ENCODE results near the gene GALNT15. TPM values are rescaled to one million over a fixed set of nuclear protein-coding genes. Genes with fewer than 3 reads are reported as not detected.

The GALNT15 gene
- total and polyA plus RNA-seq, 2 of the 4 experiments (the other 2 are of a cell fraction) = 12.8 to 19.7 TPM

DNA sequence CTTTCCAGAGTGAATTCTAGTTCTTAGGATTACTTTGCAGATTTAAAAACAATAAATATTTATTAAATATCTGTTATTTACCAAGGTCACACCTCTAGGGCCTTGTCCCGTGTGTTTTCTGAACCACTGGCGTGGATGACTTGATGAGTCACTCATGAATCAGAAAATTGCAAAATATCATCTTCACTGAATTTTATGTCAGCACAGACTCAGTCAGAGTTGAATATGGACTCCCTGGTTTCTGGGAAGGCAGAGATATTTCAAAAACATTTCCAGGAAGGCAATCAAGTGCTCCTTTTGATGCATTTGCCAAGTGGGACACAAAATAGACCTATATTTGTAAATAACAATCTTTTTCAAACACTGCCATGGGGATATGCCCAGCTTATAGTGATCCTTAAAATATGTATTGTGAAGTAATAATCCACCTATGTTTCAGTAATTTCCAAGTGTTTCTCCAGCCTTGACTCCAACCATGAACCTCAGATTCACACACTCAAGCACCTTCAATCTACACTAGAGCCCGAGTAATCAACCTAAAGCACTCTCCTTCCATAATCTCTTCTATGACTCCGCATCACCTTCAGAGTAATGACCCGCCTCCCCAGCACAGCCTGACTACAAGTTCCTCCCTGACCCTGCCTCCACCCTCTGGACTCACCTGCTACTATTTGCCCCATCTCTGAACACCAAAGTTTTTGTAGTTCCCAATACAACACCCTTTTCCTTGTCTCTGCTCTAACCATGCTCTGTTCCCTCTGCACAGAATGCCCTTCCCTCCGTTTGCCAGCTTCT, 65.9 kb downstream of the GALNT15 start (continued):
- TF ChIP-seq MAZ (IDR thresholded peaks at IDR 0.05; ENCODE audit: borderline replicate concordance, low read depth, low read length) = no peak
- TF ChIP-seq RAD21 (IDR thresholded peaks at IDR 0.05; ENCODE audit: low read length) = no peak

DNA sequence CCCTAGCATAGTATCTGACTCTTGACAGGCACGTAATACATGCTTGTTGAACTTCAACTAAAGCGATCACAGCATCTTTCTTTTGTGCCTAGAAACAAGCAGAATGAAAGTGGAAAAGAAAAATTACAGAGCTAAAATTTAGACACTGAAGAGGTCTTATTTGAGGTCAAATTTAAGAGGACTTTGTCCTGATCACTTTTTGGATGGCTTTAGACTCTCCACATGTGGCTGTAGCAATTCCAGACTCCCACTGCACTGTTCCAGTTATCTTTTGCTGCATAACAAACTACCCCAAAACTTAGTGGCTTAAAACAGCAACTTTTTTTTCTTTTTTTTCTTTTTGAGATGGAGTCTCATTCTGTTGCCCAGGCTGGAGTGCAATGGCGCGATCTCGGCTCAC, 66.7 kb downstream of the GALNT15 start:
- H3K14ac ChIP-seq (replicated peaks; ENCODE audit: low read depth, low read length) = no peak overlapping the region
- no peak overlapping the region for H3K27ac ChIP-seq (ENCODE audit: insufficient read depth, low read length)
- H3K36me3 ChIP-seq (ENCODE audit: control insufficient read depth, insufficient read depth, low read length) = no peaks in the 10 kb centered on the region
- no peak overlapping the region for H2AK5ac ChIP-seq (ENCODE audit: low read depth, low read length)
- H4K8ac ChIP-seq (ENCODE audit: low read depth in 2 of 2, low read length in 2 of 2) = no peak overlapping the region
- H3K4me1 ChIP-seq (ENCODE audit: control insufficient read depth, insufficient read depth, low read length) = peaks cover 18% of the 10 kb centered on the region
- no peak overlapping the region for H2BK5ac ChIP-seq (ENCODE audit: low read depth, low read length, poor library complexity, severe bottlenecking)
- no peak overlapping the region for H4K91ac ChIP-seq (ENCODE audit: insufficient read depth, low read depth, low read length)
- dilution Hi-C loops (cut with HindIII; ENCODE audit: low sequenced_read_pairs, unreplicated experiment) = no loop called here
- H3K4ac ChIP-seq (ENCODE audit: low read depth, low read length) = no peak overlapping the region
- H3K23ac ChIP-seq (ENCODE audit: low read depth, low read length) = no peak overlapping the region
- H2BK20ac ChIP-seq (ENCODE audit: low read depth, low read length) = no peak overlapping the region
- no peak overlapping the region for H2AK9ac ChIP-seq (replicated peaks; ENCODE audit: low read depth, low read length, poor library complexity)
- no peak overlapping the region for H3K4me3 ChIP-seq (ENCODE audit: insufficient read depth, low read depth, low read length)
- peaks cover 21% of the 10 kb centered on the region for H3K9me1 ChIP-seq (ENCODE audit: insufficient read depth, low read length)
- TF ChIP-seq NFE2L2 (IDR thresholded peaks at IDR 0.05; ENCODE audit: low read depth, low read length) (no peak), SMC3 (IDR thresholded peaks at IDR 0.05; ENCODE audit: low read depth, low read length) (no peak), RCOR1 (IDR thresholded peaks at IDR 0.05; ENCODE audit: insufficient replicate concordance, low read length) (no peak), FOS (IDR thresholded peaks at IDR 0.05; ENCODE audit: low read depth, low read length) (no peak), RAD21 (IDR thresholded peaks at IDR 0.05; ENCODE audit: low read length) (no peak), MAFK (IDR thresholded peaks at IDR 0.05; ENCODE audit: low read depth, low read length) (no peak), MXI1 (IDR thresholded peaks at IDR 0.05; ENCODE audit: borderline replicate concordance, low read depth, low read length) (no peak), CEBPB (IDR thresholded peaks at IDR 0.05; ENCODE audit: low read depth, low read length) (no peak), MAZ (IDR thresholded peaks at IDR 0.05; ENCODE audit: borderline replicate concordance, low read depth, low read length) (no peak)
- TF ChIP-seq, protein P1, sequence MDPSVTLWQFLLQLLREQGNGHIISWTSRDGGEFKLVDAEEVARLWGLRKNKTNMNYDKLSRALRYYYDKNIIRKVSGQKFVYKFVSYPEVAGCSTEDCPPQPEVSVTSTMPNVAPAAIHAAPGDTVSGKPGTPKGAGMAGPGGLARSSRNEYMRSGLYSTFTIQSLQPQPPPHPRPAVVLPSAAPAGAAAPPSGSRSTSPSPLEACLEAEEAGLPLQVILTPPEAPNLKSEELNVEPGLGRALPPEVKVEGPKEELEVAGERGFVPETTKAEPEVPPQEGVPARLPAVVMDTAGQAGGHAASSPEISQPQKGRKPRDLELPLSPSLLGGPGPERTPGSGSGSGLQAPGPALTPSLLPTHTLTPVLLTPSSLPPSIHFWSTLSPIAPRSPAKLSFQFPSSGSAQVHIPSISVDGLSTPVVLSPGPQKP (IDR thresholded peaks at IDR 0.05; ENCODE audit: borderline replicate concordance, low read depth, low read length) = no peak
- TF ChIP-seq, protein P2, sequence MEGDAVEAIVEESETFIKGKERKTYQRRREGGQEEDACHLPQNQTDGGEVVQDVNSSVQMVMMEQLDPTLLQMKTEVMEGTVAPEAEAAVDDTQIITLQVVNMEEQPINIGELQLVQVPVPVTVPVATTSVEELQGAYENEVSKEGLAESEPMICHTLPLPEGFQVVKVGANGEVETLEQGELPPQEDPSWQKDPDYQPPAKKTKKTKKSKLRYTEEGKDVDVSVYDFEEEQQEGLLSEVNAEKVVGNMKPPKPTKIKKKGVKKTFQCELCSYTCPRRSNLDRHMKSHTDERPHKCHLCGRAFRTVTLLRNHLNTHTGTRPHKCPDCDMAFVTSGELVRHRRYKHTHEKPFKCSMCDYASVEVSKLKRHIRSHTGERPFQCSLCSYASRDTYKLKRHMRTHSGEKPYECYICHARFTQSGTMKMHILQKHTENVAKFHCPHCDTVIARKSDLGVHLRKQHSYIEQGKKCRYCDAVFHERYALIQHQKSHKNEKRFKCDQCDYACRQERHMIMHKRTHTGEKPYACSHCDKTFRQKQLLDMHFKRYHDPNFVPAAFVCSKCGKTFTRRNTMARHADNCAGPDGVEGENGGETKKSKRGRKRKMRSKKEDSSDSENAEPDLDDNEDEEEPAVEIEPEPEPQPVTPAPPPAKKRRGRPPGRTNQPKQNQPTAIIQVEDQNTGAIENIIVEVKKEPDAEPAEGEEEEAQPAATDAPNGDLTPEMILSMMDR (conservative IDR thresholded peaks at IDR 0.05; ENCODE audit: low read depth, low read length) = no peak
- in situ Hi-C loops (cut with MboI; ENCODE audit: low sequenced_read_pairs) = loop anchor here (5.0 to 25.0 kb wide), 3 partner anchors 59 to 604 kb away; no protein-coding TSS in a partner anchor
- no peak overlapping the region for H3K18ac ChIP-seq (ENCODE audit: low read depth, low read length)
- H4K20me1 ChIP-seq (ENCODE audit: insufficient read depth, low read length) = no peaks in the 10 kb centered on the region
- ATAC-seq (ENCODE audit: low read depth) (no peak), DNase-seq (no peak)
- H3K56ac ChIP-seq (ENCODE audit: extremely low read depth, insufficient read depth, low read length) = no peak overlapping the region
- ChIA-PET CTCF (no interaction called here), POLR2A (ENCODE audit: unreplicated experiment) (no interaction called here)
- H2AFZ ChIP-seq (replicated peaks; ENCODE audit: low read length, poor library complexity) = no peak overlapping the region
- no TSS peak for BruUV-seq (replicated peaks)
- H2BK120ac ChIP-seq (ENCODE audit: low read depth, low read length) = no peak overlapping the region
- no peak overlapping the region for H4K5ac ChIP-seq (ENCODE audit: low read depth, low read length)
- H3K27me3 ChIP-seq (ENCODE audit: control insufficient read depth, insufficient read depth, low read length) = no peaks in the 10 kb centered on the region
- no peaks in the 10 kb centered on the region for H3K79me1 ChIP-seq (ENCODE audit: low read depth in 1 of 2, low read length in 2 of 2)
- H2BK15ac ChIP-seq (ENCODE audit: low read depth, low read length) = 0 out of 3 replicates have a peak overlapping the region, but pooled peaks have one; percentile 15
- no CpG with 5 or more reads among the region's 5 CpGs for WGBS, 2 experiments (ENCODE audit: extremely low coverage in 2 of 2, insufficient read length in 1 of 2)
- H3K9me3 ChIP-seq (ENCODE audit: control insufficient read depth, insufficient read depth, low read length) = no peaks in the 10 kb centered on the region
- no peak overlapping the region for H3K9ac ChIP-seq (ENCODE audit: low read depth, low read length)
- H3K4me2 ChIP-seq (ENCODE audit: low read depth, low read length) = no peak overlapping the region
- intact Hi-C loops (cut with micrococcal nuclease) = loop anchor here (2.0 to 10.0 kb wide), 2 partner anchors 58 to 606 kb away; no protein-coding TSS in a partner anchor
